ENCODE results near the gene RNLS.

DNA sequence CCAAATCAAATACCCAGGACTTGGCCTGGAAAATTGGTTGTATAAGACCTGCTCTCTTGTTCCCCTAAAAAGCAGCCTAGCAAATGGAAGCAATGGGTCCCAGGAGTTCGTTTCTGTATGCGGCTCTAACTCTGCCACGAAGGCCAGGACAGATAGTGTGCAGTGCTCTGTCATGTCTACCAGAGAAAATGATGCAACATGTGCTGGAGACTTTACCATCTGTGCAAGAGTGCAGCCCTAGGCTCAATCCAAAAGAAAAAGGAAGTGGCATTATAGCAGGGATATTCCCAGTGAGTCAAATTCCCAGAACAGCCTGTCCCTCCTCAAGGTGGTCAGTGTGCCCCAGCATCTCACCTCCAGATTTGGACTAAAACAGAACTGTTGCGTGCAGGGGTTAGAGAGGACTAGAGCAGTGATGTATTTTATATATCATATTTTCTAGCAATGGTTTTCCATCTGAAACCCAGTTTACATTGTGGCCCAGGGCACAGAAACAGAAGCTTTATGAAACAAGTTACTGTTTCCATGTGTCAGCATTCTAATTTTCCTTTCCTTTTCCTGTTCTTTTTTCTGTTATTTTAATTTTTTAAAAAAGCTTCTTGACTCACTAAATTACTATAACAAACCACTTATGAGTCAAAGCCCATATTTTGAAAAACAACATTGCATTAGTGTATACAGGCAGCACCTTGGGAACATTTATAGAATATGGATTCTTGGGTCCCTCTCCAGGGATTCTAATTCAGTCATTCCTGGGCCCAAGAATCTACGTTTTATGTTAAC, 311.2 kb downstream of the RNLS start:
- TF ChIP-seq CTCF (IDR thresholded peaks at IDR 0.05; ENCODE audit: low read length) (no peak), EZH2 (IDR thresholded peaks at IDR 0.05; ENCODE audit: borderline replicate concordance, low read length) (no peak)

All from OCI-LY1 (cell line).